Daoy (cell line): Measurements from ENCODE around the gene ENC1. TPM values are rescaled to one million over a fixed set of nuclear protein-coding genes. Genes with fewer than 3 reads are reported as not detected.

Source experiments
- DNase-seq: peaks from one replicate; pipeline ENCODE4 v3.0.0-alpha.2; 2015; ENCODE audit warnings: low read depth
- total RNA-seq: library from RNA; depleted of rRNA; stranded (reverse); fragments of >200 nt; shearing (Covaris generic); gene quantifications from 2 replicates; pipeline ENCODE4 v1.2.3, GENCODE V29; 2014

Gene ENC1
- total RNA-seq, 1 experiment from 2014 or later: 74.6 TPM

GRCh38 chr5:74631081-74631953, 9.2 kb downstream of the ENC1 start:
- DNase-seq: peak; percentile 94

GRCh38 chr5:74630453-74631066, 10.0 kb downstream of the ENC1 start:
- peak; percentile 92 for DNase-seq

- DNase-seq: no peak
These were observed 11.2 kb downstream of the ENC1 start for GRCh38 chr5:74629326-74629725.

DNA sequence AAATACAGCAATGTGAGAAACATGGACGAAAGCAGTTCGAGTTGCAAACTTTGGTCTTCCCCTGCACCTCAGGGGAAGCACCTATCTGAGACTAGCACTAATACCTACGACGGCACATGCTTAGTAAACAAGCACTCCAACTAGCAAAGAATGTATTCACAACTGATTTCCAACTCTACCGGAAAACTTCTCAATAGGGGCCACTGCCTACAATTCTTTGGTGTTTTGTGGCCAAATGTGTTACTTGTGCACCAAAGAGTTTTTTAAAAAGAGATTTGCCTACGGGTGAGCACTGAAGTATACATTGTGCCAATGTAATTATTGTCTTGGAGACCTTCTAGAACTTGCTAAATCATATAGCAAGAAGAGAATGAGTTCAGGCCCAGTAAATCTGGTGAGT, 12.2 kb downstream of the ENC1 start:
- DNase-seq: no peak

- no peak for DNase-seq
These were observed 12.8 kb downstream of the ENC1 start for GRCh38 chr5:74627646-74628279.

GRCh38 chr5:74626386-74627222, 13.9 kb downstream of the ENC1 start:
- peak; percentile 39 for DNase-seq

- DNase-seq: peak; percentile 75
These were observed 14.7 kb downstream of the ENC1 start for GRCh38 chr5:74625742-74626241.

DNA sequence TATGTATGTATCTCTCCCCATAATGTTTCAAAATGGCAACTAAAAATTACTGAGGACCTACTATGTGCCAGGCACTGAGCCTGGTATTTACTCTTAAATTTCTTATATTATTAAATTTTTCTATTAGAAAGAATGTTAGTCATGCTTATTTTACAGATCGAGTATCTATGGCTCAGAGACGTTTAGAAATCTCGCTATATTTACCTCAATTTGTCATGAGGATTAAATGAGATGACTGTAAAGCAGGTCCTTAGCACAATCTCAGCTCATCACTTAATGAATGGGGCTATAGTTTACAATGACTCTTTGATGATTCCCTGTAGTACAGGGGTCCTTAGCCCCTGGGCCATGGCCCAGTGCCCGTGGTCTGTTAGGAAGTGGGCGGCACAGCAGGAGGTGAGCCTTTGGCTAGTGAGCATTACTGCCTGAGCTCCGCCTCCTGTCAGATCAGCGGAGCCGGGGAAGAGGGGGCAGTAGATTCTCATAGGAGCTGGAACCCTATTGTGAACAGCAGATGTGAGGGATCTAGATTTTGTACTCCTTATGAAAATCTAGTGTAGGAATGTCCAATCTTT, 15.5 kb downstream of the ENC1 start:
- peak; percentile 37 for DNase-seq

GRCh38 chr5:74624501-74624900, 16.0 kb downstream of the ENC1 start:
- DNase-seq: no peak

DNA sequence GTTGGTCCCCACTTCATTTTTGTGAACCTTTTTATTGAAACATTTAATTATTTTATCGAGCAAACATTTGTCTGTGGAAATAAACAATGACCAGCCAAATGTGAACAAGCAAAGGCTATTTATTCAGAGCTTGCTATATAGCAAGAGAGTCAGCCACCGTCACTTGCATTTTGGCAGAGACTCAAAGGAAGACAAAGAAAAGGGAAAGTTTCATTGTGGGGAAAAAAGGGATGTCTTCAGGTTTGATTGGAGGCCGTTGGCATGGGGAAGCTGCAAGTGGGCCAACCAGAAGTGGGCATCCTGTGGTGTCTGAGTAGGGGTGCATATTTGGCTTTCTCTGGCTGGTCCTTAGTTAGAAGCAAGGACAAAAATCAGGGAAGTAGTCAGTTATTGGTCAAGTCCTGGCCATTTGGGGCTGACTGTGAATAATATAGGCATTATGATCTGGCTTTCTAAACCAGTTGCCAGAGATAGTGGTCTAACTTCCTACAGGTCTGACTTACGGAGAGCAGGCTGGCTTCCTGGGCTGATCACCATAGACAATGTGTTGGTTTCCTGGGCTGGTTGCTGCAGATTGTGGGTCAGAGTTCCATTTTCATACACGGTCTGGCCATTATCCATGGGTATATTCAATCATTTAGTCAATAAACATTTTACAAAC, 16.6 kb downstream of the ENC1 start:
- DNase-seq: no peak

DNA sequence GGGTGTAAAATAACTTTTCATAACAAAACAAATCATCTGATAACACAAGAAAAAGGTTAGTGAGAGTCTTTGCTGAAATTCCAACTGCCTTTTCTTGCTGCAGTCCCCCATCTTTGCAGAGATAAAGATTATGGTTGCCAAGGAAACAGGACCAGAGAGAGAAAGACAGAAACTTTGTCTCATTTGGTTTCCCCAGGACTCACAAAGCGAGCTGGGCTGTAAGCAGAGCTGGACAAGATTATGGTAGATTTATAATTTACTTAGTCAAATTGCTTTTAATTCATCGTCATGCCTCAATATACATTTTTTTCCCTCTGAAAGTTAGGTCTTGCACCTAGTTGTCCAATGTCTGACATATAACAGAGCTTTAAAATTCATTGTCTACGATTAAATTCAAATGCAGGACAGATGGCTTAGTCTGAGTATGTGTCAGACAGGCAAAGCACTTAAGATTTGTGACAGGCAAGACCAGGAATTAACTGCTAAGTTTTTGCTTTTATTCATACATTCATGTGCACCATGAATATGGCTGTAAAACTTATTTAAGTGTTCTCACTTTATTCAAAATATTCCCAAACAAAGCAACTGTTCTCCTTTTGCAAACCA, 17.4 kb downstream of the ENC1 start:
- no peak for DNase-seq

DNA sequence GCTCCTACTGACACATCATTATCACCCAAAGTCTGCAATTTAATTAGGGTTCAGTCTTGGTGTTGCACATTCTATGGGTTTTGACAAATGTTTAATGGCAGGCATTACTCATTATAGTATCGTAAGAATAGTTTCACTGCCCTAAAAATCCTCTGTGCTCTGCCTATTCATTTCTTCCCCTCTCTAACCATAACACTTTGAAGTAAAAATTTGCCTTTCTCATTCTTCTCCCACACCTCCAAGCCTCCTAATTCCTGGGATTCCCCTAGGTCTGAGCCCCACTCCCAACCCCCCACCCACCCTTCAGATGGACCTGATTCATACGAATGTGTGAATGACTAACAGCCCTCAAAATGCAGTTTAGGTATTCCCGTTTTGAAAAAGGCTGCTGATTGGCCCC, 18.4 kb downstream of the ENC1 start:
- DNase-seq: peak; percentile 47

DNA sequence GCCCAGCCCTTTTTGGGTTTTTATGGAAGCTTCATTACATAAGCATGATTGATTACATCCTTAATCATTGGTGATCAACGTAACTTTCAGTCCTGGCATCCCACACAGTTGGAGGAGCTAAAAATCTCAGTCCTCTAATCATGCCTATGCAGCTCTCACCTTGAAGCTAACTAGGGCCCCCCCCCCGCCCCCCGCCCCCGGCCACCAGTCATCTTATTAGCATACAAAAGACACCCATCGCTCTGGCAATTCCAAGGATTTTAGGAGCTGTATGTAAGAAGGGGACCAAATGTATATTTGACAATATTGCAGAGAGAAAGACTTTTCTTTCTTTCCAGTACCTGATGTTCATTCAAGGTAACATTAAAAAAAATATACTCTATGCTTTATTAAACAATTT, 19.0 kb downstream of the ENC1 start:
- no peak for DNase-seq

DNA sequence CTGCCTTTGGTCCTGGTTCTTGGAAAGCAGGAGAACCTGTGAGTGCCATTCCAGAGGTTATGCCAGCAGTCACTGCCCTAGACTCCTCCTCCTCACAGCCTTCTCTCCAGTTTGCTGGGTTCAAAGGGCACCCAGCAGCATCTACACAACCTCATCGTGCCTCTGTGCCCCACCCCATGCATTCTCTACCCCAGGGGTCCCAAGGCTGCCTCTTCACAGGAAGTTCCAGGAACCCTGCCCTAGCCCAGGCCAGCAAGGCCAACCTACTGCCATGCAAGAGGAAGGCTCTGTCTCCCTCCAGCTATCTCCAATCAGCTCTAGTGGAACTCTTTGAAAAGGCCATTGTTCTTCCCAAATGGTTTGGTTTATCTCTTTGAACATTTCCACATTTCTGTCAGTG, 21.2 kb downstream of the ENC1 start:
- no peak for DNase-seq

GRCh38 chr5:74618106-74618505, 22.4 kb downstream of the ENC1 start:
- DNase-seq: no peak

DNA sequence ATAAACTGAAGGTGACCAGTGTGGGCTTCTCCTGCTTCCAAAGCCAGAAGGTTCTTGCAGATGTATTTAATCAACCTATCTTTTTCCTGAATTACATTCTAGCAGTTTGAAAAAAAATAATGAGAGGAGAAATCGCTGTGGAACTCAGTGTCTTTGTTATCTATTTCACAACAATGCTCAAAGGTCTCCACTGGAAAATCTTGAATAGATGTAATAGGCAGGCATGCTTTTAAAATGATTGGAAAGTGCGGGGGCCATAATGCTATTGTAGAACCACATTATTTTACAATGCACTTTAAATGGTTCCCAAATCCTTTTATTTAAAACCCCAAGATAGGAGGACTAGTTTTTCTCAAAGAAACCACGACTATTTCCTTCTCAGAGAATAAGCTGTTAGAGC, 23.3 kb downstream of the ENC1 start:
- no peak for DNase-seq

DNA sequence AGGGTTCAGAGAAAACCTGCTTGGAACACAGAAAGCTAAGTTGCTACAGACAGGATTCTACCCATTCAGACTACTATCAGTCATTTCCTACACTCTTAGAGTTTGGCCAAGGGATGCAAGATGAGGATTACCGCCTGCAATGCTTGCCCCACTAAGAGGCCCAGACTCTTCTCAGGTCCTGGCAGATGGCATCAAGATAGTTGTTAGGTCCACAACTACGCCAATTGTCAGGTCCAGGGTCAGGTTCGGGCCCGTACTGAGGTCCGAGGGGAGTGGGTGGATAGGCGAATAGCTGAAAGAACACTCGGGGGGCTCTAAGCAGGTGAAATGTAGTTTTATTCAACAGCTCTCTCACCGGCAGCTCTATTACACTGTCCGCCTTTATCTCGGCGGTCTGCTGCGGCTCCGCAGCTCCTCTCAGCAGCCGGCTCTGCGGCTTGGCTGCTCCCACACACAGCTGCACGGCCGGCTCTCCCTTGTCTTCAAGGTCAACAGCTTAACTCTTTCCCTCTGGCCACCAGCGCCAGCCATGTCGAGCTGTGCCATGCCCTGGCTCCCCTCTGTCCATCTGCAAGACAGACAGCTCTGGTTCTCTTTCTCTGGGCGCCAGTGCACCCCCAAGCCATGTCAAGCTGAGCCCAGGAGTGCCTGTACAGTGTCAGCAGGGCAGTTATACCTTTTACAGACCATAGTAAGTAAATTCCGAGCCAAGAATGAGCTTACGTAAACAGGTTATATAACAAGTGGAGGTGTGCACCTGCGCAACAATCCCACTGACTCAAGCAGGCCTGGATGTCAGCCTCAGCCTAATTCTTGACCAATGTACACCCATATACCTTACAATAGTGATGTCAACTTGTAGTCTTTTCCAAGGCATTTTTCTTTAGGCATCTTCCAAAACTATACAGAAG, 24.0 kb downstream of the ENC1 start:
- DNase-seq: no peak

DNA sequence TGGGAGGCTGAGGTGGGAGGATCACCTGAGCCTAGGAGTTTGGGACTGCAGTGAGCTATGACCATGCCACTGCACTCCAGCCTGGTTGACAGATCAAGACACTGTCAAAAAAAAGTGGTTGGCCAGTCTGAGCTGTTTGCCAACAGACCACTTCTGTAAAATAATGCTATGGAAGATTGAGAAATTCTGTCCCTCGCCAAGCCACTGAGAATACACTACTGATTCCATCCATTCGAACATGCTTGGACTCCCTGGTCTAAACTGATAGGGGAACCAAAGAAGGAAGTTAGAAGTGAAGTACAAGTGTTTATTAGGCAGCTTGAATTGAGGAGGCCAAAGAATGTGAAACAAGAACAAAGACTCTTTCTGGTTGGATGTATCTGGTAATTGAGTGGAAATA, 27.2 kb downstream of the ENC1 start:
- DNase-seq: no peak

DNA sequence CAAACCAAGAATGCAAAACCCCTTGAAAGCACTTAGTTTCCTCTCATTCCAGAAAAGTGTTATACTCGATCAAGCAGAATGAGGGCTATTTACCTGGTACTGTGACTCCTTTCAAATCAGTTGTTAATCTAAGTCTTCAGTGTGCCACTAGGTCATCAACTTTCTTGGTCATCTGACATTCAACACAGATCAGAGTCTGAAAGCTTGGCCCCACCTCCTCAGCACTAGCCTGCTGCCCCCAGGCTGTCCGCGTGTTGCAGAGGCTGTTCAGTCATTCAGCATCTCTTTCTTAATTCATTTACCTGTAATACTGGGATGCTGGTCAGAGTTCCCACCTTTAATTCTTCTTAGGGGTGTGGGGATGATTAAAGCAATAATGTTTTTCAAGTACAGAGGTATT, 28.5 kb downstream of the ENC1 start:
- DNase-seq: no peak
